Effector CD8-positive, alpha-beta T cell (primary cell): ENCODE measurements around the gene SIRPA.

Experiments used
- DNase-seq: peaks from one replicate; lab custom pipeline; 2025; lab: John Stamatoyannopoulos, UW

SIRPA gene

DNA sequence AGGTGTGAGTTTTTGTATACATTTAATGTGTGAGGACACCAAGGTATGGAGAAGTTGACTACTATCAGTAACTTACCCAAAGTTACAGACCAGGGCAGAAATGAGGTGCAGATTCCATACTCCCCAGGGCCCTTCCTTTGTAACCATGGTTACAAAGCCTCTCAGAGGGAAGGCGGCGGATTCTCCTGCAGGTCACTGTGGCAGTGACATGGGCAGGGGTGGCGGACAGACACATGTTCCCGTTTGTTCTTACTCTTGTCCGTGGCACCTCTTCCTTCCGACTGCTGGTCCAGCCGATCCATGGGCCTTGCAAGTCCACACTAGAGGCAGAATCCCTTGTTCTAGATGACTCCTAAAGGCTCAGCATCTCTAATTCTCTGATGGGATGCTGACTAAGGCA is 55.6 kb downstream of the SIRPA start:
- no peak for DNase-seq

GRCh38 chr20:1951436-1952115 is 56.4 kb downstream of the SIRPA start:
- no peak for DNase-seq

DNA sequence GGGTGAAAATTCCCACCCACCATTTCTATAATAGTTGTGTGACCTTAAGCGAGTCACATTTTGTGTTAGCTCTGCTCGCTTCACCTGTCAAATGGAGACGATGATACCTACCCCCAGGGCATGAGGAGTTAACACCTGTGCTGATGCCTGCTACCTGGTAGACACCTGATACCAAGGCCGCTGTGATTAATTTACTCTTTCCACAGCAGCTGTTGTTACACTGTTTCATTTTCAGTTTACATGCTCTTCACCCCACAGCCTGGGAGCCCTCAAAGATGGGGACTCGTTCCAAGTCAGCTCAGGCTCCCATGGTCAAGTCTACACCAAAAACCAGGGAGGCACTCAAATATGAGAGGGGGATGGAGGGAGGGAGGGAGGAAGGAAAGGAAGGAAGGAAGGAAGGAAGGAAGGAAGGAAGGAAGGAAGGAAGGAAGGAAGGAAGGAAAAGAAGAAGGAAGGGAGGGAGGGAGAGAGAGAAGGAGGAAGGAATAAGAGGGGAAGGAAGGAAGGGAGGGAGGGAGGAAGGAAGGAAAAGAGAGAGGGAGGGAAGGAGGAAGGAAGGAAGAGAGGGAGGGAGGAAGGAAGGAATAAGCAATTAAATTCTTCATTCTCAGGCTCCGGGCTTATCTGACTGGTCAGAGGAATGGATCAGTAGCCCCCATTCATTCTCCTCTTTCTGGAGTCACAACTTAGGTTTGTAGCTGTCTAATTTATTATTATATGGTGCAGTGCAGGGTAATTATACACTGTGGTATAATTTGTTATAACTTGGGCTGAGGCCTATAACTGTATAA is 57.7 kb downstream of the SIRPA start:
- DNase-seq = no peak

GRCh38 chr20:1953621-1954020 is 58.4 kb downstream of the SIRPA start:
- DNase-seq = no peak

DNA sequence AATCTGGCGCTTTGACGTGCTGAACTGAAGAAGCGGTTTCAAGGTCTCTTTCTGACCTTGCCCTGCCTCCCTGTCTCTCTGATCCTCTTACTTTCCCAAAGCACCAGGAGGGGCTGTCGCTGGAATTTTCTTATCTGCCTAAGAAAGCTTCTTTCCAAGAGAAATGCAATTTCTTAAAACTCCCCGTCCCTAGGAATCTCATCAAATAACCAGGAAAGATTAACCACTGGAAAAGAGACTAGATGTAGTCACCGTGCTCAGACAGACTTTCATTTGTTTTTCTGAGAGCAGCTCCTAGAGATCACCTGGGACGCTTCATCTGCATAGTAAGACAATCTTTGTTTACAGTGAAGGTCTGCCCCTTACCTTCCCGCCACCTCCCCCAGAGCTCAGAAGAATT is 60.0 kb downstream of the SIRPA start:
- no peak for DNase-seq

- DNase-seq = no peak
Observed at GRCh38 chr20:1958426-1958825, 63.2 kb downstream of the SIRPA start.

DNA sequence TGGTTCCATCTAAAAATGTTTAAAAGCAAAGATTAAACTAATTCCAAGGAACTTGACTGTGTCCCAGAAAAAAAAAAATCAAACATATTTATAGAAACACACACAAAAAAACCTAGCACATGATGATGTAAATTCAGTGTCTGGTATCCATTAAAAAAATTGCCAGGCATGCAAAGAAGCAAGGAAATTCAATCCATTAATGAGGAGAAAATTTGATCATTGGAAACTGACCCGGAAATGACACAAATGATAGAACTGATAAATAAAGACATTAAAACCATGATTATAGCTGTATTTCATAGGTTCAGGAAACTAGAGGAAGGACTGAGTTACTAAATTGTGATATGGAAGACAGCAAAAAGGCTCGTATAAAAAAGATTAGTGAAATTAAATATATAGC is 63.9 kb downstream of the SIRPA start:
- no peak for DNase-seq

GRCh38 chr20:1961374-1961773 is 66.2 kb downstream of the SIRPA start:
- no peak for DNase-seq

DNA sequence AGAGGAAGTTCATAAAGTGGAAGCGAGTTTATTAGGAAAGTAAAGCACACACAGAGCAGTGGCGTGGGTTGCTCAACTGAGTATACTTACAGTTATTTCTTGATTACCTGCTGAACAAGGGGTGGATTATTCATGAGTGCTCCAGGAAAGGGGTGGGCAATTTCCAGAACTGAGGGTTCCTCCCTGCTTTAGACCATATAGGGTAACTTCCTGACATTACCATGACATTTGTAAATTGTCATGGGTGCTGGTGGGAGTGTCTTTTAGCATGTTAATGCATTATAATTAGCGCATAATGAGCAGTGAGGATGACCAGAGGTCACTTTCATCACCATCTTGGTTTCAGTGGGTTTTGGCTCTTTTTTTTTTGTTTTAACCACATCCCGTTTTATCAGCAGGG is 68.9 kb downstream of the SIRPA start:
- DNase-seq = no peak

DNA sequence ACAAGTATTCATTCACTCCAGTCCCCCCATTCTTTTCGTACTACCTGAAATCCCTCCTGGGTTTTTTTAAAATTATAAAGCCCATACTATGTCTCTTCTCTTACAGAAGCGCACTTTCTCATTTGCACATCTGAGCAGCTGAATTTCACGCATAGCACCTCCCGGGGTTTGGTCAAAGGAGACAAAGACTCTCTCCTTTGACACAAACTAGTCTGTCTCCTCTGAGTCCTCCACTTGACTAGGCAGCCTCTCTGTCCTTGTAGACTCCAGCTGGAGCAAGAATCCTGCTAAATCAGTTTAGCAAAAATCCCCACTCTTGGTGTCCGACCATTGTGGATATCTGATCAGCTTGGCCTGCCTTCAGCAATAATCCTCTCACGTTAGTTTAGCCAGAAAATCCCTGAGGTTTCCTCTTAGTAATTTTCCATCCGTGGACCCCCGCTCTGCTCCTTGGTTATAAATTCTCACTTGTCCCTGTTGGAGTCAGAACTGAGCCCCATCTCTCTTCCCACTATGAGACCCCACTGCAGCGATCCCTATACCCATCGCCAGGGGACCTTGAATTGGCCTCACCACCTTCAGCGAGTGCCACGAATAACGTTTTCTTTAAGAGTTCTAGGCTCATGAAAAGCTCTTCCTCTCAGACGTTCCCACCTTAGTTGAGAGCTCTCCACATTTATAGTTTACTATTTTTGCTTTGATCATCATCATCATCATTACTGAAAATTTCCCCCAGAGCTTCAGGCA is 69.6 kb downstream of the SIRPA start:
- no peak for DNase-seq

DNA sequence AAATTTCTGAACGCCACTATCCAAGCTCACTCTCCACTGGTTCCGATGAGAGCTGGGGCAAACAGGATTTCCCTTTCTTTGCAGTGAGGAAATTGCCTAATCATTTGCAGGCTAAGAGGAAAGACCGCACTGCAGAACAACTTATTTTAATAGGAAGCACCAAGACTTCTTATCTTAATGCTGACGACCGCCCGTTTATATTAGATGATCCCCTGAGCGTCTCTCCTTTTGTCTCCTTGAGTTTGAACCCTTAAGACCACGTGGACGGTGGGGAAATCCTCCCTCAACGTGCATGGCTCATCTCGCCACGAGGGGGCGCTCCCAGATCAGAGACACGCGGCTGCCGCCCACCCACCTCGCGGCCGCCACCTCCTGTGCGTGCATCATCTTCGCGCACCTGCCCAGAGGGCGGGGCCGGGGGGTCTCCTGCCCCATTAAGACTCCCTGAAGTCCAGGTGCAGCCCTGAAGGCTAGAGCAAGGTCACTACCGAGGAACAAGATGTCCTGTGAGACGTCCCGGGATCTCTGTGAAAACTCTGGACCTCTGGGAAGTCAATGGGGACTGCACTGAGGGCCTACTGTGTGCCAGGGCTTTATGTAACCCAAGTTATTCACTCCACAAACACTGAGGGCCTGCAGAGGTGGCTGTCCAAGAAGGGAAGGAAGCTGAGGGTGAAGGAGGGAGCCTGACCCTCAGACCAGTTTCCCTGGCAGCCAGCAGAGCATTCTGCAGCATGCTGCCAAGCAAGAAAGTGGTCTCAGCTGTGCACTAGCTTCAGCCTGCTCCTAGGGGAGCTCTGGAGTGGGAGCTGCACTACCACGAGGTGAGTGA is 70.5 kb downstream of the SIRPA start:
- peak; percentile 64 for DNase-seq

DNA sequence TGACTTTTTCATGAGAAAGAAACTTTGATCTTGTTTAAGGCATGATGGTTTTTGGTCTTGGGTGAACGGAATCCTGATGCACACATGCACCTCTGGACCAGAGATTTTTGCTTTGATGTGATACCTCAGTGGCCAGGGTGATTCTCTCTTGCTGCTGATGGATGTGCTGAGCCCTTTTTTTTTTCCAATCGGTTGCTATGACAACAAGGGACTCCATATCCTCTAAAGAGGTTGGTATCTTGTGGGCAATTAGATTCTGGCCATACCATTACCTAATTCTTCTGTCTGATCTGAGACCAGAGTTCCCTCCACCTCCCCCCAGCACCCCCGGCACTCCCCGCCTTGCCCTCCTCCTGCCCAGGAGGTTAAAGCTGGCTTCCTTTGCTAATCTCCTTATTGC is 73.8 kb downstream of the SIRPA start:
- no peak for DNase-seq

DNA sequence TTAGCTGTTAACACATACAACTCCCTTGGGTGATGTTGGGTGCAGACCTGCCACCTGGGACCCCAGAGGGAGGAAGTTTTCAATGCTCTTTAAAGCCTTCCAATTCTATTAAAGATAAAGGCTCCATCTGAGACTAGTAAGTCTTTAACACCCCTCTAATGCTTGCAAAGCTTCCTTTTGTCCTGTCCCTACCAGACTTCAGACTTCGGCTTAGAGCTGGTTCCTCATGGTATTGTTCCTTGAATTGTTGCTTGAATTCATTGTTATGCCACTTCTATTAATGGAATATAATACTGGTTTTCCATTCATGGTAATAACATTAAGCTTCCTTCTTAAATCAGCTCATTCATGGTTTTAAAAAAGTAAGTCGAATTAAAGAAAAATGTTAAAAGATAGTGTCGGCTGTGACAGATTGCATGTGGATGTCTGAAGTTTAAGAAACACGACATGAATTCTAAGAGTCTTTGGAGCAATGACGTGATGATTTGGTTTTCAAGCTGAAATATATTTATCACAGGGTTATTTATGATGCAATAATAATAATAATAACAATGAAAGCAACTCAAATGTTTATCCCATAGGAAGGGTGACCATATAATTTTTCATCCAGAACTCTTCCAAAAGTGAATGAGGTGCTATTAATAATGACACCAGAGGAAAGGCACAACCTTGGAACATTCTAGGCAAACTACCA is 76.8 kb downstream of the SIRPA start:
- no peak for DNase-seq

- no peak for DNase-seq
Observed at GRCh38 chr20:1973601-1974440, 78.6 kb downstream of the SIRPA start.

- DNase-seq = no peak
Observed at GRCh38 chr20:1975291-1975690, 80.1 kb downstream of the SIRPA start.

GRCh38 chr20:1979106-1979778 is 84.0 kb downstream of the SIRPA start:
- DNase-seq = no peak

GRCh38 chr20:1982686-1983085 is 87.5 kb downstream of the SIRPA start:
- no peak for DNase-seq

DNA sequence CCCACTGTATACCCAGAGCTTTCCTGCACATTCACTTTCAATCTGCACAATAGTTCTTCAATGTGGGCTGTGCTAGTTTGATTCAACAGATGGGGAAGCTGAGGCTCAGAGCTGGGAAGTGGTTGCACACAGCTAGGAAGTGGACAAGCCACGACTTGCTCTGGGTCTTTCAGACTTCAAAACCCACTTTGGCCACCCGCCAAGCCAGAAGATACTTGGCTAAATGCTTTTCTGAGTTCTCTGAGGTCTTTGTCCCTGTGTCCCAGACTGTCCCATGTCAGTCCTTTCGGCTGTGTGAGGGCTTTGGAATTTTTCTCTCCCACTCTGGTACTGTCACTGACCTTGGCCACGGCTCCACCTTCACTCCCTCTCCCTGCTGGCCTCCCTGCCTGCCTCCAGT is 88.1 kb downstream of the SIRPA start:
- no peak for DNase-seq

GRCh38 chr20:1987826-1988225 is 92.6 kb downstream of the SIRPA start:
- DNase-seq = no peak
